GM12878 (cell line): ENCODE measurements around the gene SORCS2. TPM values are rescaled to one million over a fixed set of nuclear protein-coding genes. Genes with fewer than 3 reads are reported as not detected.

Experiments used
- ATAC-seq: fragments of 200-7000 bp; cut with Tn5 transposase; 3 replicates; pipeline ENCODE4 v1.9.1; 2020; ENCODE audit warnings: mild to moderate bottlenecking, moderate library complexity
- BruUV-seq: library from RNA; stranded (reverse); fragments of 400-500 nt; replicated peaks from 2 replicates; lab custom pipeline; 2021; lab: Mats Ljungman, UMichigan
- CTCF ChIA-PET: fragments of 300-600 bp; sonication (Branson Sonifier 250); formaldehyde crosslinking; extraction: SDS; loops from one replicate; lab custom pipeline; 2021; ENCODE audit warnings: inconsistent platforms; lab: Yijun Ruan, JAX
- POLR2A ChIA-PET: fragments of 350-600 bp; formaldehyde crosslinking; extraction: SDS; loops from one replicate; lab custom pipeline; 2021; ENCODE audit warnings: inconsistent platforms; lab: Charles Lee
- RAD21 ChIA-PET: fragments of 300-600 bp; sonication (Branson Sonifier 250); formaldehyde crosslinking; loops from one replicate; lab custom pipeline; 2023; ENCODE audit warnings: antibody characterized with exemption; ENCODE audit not compliant: unreplicated experiment; lab: Charles Lee
- SMC1A ChIA-PET: fragments of 300-600 bp; sonication (Branson Sonifier 250); formaldehyde crosslinking; loops from one replicate; lab custom pipeline; 2023; ENCODE audit not compliant: unreplicated experiment, uncharacterized antibody; lab: Charles Lee
- DNase-seq: peaks from one replicate; pipeline ENCODE4 v3.0.0-alpha.2; 2011; ENCODE audit warnings: low read depth, low spot score
- FAIRE-seq: peaks from 3 replicates; lab custom pipeline; 2011; peaks lifted over from hg19 to GRCh38; lab: Jason Lieb, UNC
- H2AFZ ChIP-seq: 2 replicates; pipeline ENCODE4 v1.6.0; 2011; ENCODE audit warnings: low read depth, low read length, control low read depth; ENCODE audit not compliant: control insufficient read depth
- H3K27ac ChIP-seq: 2 replicates; pipeline ENCODE4 v1.5.1; 2011; ENCODE audit warnings: control low read depth; ENCODE audit not compliant: control insufficient read depth, insufficient read depth
- H3K27me3 ChIP-seq, 2 experiments: replicated peaks in 1 of 2; 2 replicates each; pipeline versions ENCODE4 v1.6.0 to v1.6.1; 2011; ENCODE audit warnings: low read length in 1 of 2; ENCODE audit not compliant: control insufficient read depth in 2 of 2, insufficient read depth in 2 of 2
- H3K36me3 ChIP-seq, 2 experiments: 2 replicates each; pipeline ENCODE4 v1.5.1; 2011; ENCODE audit warnings: low read length in 1 of 2; ENCODE audit not compliant: control insufficient read depth in 2 of 2, insufficient read depth in 2 of 2
- H3K4me1 ChIP-seq: 2 replicates; pipeline ENCODE4 v1.6.1; 2011; ENCODE audit warnings: mild to moderate bottlenecking, low read length, moderate library complexity, mixed read lengths; ENCODE audit not compliant: control insufficient read depth, insufficient read depth
- H3K4me2 ChIP-seq: 2 replicates; pipeline ENCODE4 v1.6.0; 2011; ENCODE audit warnings: control low read depth; ENCODE audit not compliant: control insufficient read depth, insufficient read depth
- H3K4me3 ChIP-seq: fragments of 200-600 bp; sonication (generic); 2 replicates; pipeline ENCODE4 v1.5.1; 2016
- H3K79me2 ChIP-seq: 2 replicates; pipeline ENCODE4 v1.6.0; 2011; ENCODE audit warnings: low read length; ENCODE audit not compliant: control insufficient read depth, insufficient read depth
- H3K9ac ChIP-seq: 2 replicates; pipeline ENCODE4 v1.8.0; 2011; ENCODE audit warnings: low read length, control low read depth, mixed read lengths; ENCODE audit not compliant: control insufficient read depth, insufficient read depth
- H3K9me3 ChIP-seq: replicated peaks from 3 replicates; pipeline ENCODE4 v1.5.1; 2011; ENCODE audit warnings: mild to moderate bottlenecking, low read length; ENCODE audit not compliant: control insufficient read depth, insufficient read depth
- H4K20me1 ChIP-seq: 2 replicates; pipeline ENCODE4 v1.6.0; 2011; ENCODE audit not compliant: control insufficient read depth, insufficient read depth
- ETV6 ChIP-seq, 2 experiments: fragments of 450-650 bp in 1 of 2; IDR thresholded peaks in 1 of 2; conservative IDR thresholded peaks in 1 of 2; 2 replicates each; pipeline ENCODE4 v1.6.1; 2014; ENCODE audit warnings: antibody characterized with exemption in 1 of 2, borderline replicate concordance in 1 of 2, low read depth in 1 of 2, mild to moderate bottlenecking in 1 of 2, moderate library complexity in 1 of 2
- IKZF1 ChIP-seq: fragments of 450-650 bp; conservative IDR thresholded peaks from 2 replicates; pipeline ENCODE4 v1.6.1; 2017; ENCODE audit warnings: antibody characterized with exemption, mild to moderate bottlenecking
- JUNB ChIP-seq: IDR thresholded peaks from 2 replicates; pipeline ENCODE4 v1.6.1; 2016; ENCODE audit warnings: antibody characterized with exemption, mild to moderate bottlenecking
- RB1 ChIP-seq: fragments of 450-650 bp; formaldehyde crosslinking; IDR thresholded peaks from 2 replicates; pipeline ENCODE4 v1.6.1; 2017; ENCODE audit warnings: mild to moderate bottlenecking, borderline replicate concordance
- RELA ChIP-seq: fragments of 450-650 bp; IDR thresholded peaks from 2 replicates; pipeline ENCODE4 v1.8.0; 2014; ENCODE audit warnings: borderline replicate concordance; ENCODE audit not compliant: partially characterized antibody
- SMAD1 ChIP-seq: fragments of 450-650 bp; IDR thresholded peaks from 2 replicates; pipeline ENCODE4 v1.6.1; 2018; ENCODE audit warnings: mild to moderate bottlenecking, low read depth; ENCODE audit not compliant: partially characterized antibody
- ZNF384 ChIP-seq: IDR thresholded peaks from 2 replicates; pipeline ENCODE4 v1.6.1; 2012; ENCODE audit warnings: low read depth, mild to moderate bottlenecking, low read length, improper control_type of control experiment, borderline replicate concordance
- ZNF622 ChIP-seq: fragments of 450-650 bp; IDR thresholded peaks from 2 replicates; pipeline ENCODE4 v1.6.1; 2017; ENCODE audit warnings: mild to moderate bottlenecking, inconsistent platforms
- WGBS: methylation state at CpG from one replicate; pipeline ENCODE4 v1.1.6; 2016; ENCODE audit warnings: low lambda C conversion rate; ENCODE audit not compliant: insufficient replicate concordance, insufficient coverage; ENCODE audit errors: missing lambda C conversion rate; 5-methylcytosine and 5-hydroxymethylcytosine counted together
- in situ Hi-C: fragments of 300-500 bp; cut with MboI; formaldehyde crosslinking; loops from 9 replicates; pipeline ENCODE4 v1.14.3; 2018; ENCODE audit warnings: mixed read lengths
- intact Hi-C: fragments of 100-400 bp; cut with micrococcal nuclease; formaldehyde crosslinking; loops from one replicate; pipeline ENCODE4 v1.14.2; 2022; ENCODE audit not compliant: unreplicated experiment
- polyA plus RNA-seq, 11 experiments: library from polyadenylated mRNA; depleted of rRNA in 4 of 11; unstranded in 6 of 11; stranded (reverse) in 5 of 11; fragments of >200 nt; fragmentation: Nextera tagmentation in 4 of 11; fragmentation: Illumina TruSeq in 1 of 11; extraction: Ambion mirVana in 4 of 11; extraction: Trizol in 1 of 11; gene quantifications; 1 replicate in 1 of 11; 2 replicates in 10 of 11; pipeline versions ENCODE4 v1.2.1 to v1.2.3, GENCODE V29; 2011 to 2016; ENCODE audit warnings: inconsistent platforms in 2 of 11, missing spikeins in 2 of 11, low read depth in 1 of 11
- total RNA-seq, 4 experiments: library from RNA; depleted of rRNA in 3 of 4; stranded (reverse); fragments of >200 nt in 3 of 4; fragmentation: Illumina TruSeq in 1 of 4; extraction: Trizol in 1 of 4; gene quantifications; 2 replicates each; pipeline versions ENCODE4 v1.2.1 to v1.2.3, GENCODE V29; 2013 to 2021

Gene SORCS2
- total and polyA plus RNA-seq, 10 of the 15 experiments (the other 5 are each of a cell fraction or from before 2014, with no cell fraction given), result 0.01 to 0.15 (median 0.05) TPM; not detected in 5

- 25% methylated on average over 11 of the region's 11 CpGs for WGBS
- ChIA-PET POLR2A (no interaction called here), CTCF (no interaction called here), RAD21 (no interaction called here), SMC1A (no interaction called here)
- BruUV-seq, result no TSS peak
- H3K9ac ChIP-seq, result no peak overlapping the region
- H3K27ac ChIP-seq, result no peak overlapping the region
- H3K36me3 ChIP-seq, result no peaks in the 10 kb centered on the region
- no peaks in the 10 kb centered on the region for H4K20me1 ChIP-seq
- no peak for DNase-seq
- H3K4me2 ChIP-seq, result no peak overlapping the region
- no peaks in the 10 kb centered on the region; the same call in 2 of the 3 replicates for H3K9me3 ChIP-seq
- H3K4me3 ChIP-seq, result no peak overlapping the region
- H3K4me1 ChIP-seq, result no peaks in the 10 kb centered on the region
- in situ Hi-C loops (no loop called here), intact Hi-C loops (no loop called here)
- no peaks in the 10 kb centered on the region for H3K27me3 ChIP-seq
- H3K79me2 ChIP-seq, result no peaks in the 10 kb centered on the region
- no peak overlapping the region for H2AFZ ChIP-seq
- ATAC-seq, result no peak
- no peak for FAIRE-seq
- no peak for TF ChIP-seq SMAD1
- TF ChIP-seq RB1, result no peak
- no peak for TF ChIP-seq RELA
- no peak for TF ChIP-seq ZNF622
- no peak for TF ChIP-seq ETV6 (conservative IDR thresholded peaks at IDR 0.05 in 1 of 2, IDR thresholded peaks at IDR 0.05 in 1 of 2; ENCODE audit: borderline replicate concordance in 1 of 2, low read depth in 1 of 2)
Measured at GRCh38 chr4:7595934-7596461, 403.7 kb downstream of the SORCS2 start.

- TF ChIP-seq JUNB (no peak), IKZF1 (no peak), ZNF384 (no peak)
- Histone ChIP-seq H2AFZ (no peak overlapping the region), H4K20me1 (no peaks in the 10 kb centered on the region), H3K36me3 (no peaks in the 10 kb centered on the region), H3K27ac (no peak overlapping the region), H3K4me1 (no peaks in the 10 kb centered on the region), H3K4me3 (no peak overlapping the region), H3K9ac (no peak overlapping the region), H3K9me3 (no peaks in the 10 kb centered on the region; the same call in 2 of the 3 replicates), H3K27me3 (no peaks in the 10 kb centered on the region), H3K4me2 (no peak overlapping the region), H3K79me2 (no peaks in the 10 kb centered on the region)
- 41% methylated on average over 9 of the region's 9 CpGs for WGBS
- CTCF ChIA-PET, result no interaction called here
- in situ Hi-C loops (no loop called here), intact Hi-C loops (no loop called here)
- ATAC-seq (no peak), DNase-seq (no peak), FAIRE-seq (no peak)
- SMC1A ChIA-PET, result no interaction called here
- RAD21 ChIA-PET, result interaction anchor here (0.6 kb wide), 1 partner anchor 10 kb away, joined by 4 read pairs; no protein-coding TSS in a partner anchor
- POLR2A ChIA-PET, result no interaction called here
- BruUV-seq, result no TSS peak
Measured at GRCh38 chr4:7596918-7597606, 404.7 kb downstream of the SORCS2 start.
